ELF-1 (cell line): Measurements from ENCODE around the gene ZBTB16.

Experiments used
- DNase-seq: peaks from one replicate; pipeline ENCODE4 v3.0.0-alpha.2; 2016; ENCODE audit warnings: low read depth, low spot score

Gene ZBTB16, protein sequence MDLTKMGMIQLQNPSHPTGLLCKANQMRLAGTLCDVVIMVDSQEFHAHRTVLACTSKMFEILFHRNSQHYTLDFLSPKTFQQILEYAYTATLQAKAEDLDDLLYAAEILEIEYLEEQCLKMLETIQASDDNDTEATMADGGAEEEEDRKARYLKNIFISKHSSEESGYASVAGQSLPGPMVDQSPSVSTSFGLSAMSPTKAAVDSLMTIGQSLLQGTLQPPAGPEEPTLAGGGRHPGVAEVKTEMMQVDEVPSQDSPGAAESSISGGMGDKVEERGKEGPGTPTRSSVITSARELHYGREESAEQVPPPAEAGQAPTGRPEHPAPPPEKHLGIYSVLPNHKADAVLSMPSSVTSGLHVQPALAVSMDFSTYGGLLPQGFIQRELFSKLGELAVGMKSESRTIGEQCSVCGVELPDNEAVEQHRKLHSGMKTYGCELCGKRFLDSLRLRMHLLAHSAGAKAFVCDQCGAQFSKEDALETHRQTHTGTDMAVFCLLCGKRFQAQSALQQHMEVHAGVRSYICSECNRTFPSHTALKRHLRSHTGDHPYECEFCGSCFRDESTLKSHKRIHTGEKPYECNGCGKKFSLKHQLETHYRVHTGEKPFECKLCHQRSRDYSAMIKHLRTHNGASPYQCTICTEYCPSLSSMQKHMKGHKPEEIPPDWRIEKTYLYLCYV

DNA sequence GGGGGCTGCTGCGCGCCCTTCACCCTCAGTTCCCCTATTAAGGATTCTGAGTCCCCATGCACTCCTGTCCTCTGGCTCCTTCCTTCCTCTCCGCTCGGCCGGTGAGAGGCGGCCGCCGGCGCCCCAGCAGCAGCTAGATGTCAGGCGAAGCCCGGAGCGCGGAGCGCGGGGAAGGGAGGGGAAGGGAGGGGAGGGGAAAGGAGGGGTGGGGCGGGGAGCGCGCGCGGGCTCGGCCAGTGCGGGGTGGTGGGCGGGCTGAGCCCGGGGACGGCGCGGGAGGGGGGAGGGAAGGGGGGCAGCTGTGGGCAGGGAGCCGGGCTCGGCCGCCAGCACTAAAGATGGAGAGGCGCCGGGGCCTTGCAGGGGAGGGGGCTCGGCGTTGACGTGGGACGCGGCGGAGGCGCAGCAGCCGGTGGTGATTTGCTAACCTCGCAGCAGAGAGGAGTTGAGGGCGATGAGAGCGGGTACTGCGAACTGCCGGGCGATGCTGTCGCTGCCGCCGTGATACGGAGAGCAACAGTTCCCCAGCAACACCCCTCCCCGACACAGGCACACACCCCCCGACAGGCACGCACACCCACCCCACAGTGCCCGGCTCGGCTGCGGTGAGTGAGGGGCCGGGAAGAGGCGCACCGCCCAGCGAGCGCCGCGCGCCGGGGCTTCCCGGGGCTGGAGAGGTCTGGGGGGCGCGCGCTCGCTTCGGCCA is at the start of gene ZBTB16:
Gene ZBTB16, plus strand, starts transcription at position 434 of the 706 bp plus-strand sequence. CDS start 3,590 bp downstream, outside the sequence.
- DNase-seq, result peak; percentile 74

DNA sequence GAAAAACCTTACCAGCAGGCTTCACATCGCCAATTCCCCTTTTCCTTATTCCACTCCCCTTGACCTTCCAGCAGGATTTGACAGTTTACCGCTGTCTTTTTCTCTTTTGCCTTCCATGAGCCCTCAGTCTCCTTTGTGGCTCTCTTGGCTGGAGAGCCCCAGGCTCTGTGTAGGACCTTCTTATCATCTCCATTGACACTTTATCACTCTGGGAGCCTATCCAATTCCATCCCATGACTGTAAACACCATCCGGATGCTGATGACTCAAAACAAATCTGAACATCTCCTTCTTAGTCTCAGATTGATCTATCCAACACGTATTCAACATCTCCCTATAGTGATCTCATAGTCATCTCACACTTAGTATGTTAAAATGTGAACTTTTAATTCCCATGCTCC is 48.6 kb upstream of the ZBTB16 start:
- DNase-seq, result no peak

DNA sequence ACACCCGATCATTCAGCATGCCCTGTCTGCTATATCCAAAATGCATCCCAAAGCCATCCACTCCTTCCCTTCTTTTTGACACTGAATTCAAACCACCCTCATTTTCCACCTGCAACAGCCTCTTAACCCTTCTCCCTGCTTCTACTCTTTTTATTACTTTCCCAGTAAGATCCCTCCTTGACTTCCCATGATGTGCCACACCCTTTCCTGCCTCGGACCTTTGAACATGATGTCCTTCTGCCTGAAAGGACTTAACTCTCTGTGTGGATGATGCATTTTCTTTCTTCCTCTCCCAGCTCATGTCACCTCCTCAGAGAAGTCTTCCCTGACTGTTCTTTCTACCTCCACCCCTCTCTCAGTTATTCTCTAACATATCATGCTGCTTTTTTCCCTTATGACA is 48.1 kb upstream of the ZBTB16 start:
- DNase-seq, result no peak

DNA sequence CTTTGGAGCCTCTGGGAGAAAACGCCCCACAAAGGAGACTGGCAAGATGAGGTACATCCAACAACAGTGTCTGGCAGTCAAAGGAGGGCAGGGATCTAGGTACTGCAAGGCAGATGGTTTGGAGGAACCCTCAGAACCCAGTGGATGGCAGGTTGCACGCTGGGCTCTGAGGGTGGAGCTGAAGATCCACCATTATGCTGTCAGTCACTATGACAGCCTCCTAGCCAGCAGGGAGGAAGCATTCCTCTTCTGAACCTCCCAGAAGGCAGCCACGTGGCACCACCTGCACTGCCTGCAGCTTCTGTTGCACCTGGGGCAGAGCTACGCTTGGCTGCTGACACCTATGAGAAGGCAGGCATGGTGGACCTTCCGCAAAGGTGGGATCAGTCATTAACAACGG is 44.4 kb upstream of the ZBTB16 start:
- peak; percentile 16 for DNase-seq

DNA sequence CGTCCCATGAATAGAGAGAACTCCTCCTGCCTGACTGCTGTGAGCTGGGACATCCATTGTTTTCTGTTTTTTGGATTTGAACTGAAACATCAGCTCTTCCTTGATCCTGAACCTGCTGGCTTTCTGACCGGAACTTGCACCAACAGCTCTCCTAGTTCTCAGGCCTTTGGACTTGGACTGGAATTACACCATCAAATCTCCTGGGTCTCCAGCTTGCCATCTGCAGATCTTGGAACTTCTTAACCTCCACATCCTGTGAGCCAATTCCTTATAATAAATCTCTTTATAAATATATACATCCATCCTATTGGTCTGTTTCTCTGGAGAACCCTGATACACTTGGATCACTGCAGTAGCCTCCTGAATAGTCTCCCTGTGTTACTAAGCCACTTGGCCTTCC is 42.5 kb upstream of the ZBTB16 start:
- no peak for DNase-seq

DNA sequence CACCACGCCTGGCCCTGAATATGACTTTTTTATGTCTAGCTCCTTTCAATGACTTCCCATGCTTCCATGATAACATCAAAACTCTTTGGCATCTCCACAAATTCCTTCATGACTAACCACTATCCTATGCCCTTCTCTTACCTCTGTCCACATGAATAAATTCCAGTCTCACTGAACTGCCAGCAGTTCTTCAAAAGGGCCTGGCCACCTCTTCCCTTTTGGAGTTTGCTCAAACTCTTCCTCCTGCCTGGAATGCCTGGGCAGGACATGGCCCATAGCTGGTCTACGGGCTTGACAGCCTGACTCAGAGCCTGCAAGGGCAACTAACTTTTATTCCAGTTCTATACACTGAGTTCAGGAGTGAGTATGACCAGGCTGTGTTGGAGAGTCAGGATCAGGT is 41.8 kb upstream of the ZBTB16 start:
- DNase-seq, result no peak

DNA sequence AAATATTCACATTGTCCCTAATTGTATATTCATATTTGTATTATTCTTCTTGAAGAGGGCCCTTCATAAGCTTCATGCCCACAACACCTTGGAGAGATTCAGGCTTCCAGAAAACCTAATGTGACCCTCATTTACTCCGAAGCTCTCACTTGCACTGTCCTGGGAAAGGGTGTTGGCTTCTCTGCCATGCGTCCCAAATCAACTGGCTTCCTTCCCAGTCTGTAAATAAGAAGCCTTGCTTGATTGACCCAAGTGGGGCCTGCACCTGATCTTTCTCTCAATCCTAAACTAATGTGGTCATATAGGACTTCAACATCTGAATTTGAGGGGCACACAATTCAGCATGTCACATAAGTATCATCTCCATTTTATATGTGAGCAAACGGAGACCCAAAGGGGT is 40.5 kb upstream of the ZBTB16 start:
- no peak for DNase-seq

DNA sequence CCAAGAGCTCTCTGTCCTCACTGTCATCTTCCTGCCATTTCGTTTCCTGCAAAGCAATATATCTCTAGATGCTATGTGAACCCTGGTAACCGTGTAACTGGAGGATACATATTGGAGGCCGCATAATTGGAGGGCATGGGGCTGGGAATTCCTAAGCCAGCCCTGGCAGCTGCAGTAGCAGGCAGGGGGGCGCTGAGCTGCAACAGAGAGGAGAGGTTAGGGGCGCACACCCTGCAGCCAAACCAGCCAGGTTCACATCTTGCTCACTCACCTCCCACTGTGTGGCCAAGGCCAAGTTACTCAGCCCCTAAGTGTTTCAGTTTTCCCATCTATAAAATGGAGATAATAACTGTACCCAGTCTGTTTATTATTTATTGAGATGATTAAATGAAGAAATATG is 39.9 kb upstream of the ZBTB16 start:
- no peak for DNase-seq

DNA sequence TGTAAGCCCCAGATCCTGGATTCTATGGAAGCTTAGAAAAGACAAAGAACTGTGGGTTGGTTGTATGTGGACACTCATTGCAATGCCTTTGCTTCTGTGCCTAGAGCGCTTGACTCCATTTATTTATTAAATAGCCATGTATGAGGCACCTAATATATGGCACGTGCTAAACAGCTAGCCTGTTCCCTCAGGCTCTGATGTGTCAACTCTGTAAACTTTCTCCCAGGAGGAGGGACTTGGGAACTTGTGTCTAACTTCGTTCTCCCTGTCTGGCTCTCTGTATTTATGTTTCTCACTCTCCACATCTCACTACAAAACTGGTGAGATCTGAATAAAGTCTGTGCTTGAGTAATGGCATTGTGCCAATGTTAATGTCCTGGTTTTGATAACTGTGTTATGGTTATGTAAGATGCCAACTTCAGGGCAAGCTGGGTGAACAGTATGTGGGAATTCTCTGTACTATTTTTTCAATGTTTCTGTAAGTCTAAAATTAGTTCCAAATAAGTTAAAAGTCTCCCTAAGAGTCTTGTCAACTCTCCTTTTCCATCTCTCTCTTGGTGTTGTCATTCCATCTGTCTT is 34.1 kb upstream of the ZBTB16 start:
- DNase-seq, result no peak

DNA sequence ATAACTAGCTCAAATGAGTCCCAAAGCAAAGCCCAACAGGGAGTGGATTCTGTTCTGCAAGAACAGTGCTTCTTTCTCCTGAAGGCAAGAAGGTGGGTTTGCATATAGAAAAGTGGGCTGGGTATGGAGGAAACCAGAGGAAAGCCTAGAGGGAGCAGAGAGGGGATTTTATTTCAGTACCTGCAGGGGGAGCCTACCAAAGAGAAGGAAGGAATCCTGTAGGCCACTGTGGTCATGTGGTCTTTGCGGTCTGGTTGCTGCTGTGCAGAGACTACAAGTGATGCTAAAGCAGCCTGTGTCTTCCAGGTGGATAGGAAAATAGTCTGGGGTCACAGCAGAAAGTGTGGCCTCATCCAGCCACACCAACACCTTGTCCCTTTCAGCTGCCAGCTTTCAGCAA is 33.2 kb upstream of the ZBTB16 start:
- DNase-seq, result peak; percentile 38

DNA sequence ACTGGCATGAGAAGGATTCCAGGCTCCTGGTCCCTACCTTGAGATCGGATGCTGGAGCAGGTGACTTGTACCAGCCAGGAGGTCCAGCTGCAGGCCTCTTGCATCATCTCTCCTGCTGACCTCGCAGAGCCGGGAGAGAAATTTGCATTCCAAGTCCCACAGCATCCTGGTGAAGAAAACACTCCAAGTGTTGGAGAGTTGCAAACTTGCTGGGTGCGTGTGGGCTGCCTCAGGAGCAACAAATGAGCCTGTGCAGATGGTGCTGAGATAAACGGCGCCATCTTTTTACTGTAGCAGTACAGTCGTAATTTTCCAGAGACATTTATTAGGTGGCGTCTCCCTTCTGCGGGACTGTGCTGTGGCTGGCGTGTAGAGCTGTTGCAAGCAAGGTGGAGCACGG is 32.1 kb upstream of the ZBTB16 start:
- no peak for DNase-seq

DNA sequence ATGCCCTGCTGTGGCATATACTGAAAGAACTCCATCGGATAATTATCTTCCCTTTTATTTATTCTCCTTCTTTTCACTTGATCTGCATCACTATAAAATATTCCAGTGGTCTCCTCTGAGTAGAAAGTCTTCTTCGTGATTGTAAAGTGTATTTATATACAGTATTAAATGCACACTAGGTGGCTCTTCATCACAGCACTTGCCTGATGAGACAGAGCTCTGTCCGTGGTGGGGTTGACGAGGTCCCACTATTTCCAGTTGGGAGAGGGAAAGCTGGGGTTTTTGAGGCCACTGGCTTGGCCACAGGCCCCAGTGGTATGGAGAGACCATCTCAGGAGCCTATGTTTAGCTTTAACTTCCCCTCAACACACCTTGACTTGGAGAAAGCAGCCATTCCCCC is 31.6 kb upstream of the ZBTB16 start:
- no peak for DNase-seq

DNA sequence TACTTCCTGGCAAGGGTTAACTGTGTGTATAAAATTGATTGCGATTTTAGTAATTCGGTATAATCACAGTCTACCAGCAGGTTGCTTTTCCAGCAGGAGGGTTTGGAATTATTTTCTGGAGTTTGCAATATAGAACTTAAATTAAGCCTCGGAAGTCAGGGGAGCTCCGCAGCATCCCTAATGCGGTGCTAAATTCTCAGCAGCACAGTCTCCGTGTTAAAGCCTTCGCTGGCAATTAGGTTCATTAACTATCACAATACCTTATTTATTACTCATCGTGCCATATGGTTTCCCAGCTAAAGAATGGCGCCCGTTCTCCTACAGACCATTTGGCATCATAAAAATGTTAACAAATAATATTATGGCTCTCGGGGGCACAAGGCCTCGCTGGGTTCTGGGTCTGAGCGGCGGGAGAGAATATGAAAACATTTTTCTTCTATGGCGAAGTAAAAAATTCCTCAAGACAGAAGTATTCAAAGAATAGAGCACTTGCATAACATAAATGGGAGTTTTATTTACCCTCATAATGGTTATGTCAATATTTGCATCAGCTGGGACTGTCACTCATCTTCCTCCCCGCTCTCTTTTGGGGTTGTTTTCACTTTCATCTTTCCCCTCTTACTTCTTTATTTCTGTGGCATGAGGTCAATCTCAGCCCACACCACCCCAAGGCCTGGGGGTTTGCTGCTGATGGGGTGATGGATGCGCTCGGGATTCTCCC is 28.1 kb upstream of the ZBTB16 start:
- DNase-seq, result no peak

DNA sequence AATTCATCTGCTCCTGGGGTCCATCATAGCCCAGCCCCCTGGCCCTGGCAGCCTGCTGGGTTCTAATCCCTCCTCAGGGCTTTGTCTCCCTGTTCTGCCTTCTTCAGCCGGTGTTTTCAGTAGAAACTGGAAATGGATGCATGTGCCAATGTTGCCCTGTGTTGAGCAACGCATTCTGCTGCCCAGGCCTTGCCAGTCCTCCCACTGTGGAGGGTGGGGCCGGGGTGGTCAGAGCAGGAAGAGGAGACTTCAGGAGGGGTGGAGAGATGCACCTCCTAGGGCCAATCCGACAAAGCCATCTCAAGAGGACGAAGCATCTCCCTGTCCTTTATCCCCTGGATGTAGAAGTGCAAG is 27.6 kb upstream of the ZBTB16 start:
- DNase-seq, result no peak

DNA sequence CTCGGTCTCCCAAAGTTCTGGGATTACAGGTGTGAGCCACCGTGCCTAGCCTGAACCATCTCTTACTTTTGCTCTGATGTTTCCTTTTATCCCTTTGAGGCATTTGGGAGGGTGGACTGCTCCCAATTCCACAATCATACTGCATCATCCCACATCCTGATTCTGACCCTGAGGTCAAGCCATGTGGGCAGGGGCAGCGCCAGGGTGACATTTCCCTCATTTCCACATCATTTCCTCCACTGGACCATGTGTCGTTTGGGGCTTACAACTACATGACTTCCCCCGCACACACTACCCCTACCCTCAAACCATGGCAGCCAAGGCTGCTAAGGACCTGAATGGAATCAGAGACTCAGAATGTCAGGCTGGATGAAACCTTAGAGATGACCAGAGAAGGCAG is 26.4 kb upstream of the ZBTB16 start:
- no peak for DNase-seq

DNA sequence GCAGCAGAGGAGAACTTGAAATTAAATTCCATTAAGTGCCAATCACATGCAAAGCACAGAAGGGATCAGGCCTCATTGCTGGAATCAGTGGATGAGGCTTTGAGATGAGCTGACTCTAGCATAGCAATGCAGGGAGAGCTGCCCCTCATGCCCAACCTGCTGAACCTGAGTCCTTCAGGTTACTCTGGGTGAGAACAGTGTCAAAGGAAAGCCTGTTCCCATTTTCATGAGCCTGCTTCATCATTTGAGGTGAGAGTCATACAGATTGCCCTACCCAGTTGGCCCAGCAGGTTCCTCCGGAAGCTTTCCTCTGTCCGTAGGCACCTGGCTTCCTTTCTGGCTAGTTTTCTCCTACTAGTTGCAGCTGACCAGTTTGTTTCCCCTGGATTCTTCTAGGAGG is 25.9 kb upstream of the ZBTB16 start:
- no peak for DNase-seq

DNA sequence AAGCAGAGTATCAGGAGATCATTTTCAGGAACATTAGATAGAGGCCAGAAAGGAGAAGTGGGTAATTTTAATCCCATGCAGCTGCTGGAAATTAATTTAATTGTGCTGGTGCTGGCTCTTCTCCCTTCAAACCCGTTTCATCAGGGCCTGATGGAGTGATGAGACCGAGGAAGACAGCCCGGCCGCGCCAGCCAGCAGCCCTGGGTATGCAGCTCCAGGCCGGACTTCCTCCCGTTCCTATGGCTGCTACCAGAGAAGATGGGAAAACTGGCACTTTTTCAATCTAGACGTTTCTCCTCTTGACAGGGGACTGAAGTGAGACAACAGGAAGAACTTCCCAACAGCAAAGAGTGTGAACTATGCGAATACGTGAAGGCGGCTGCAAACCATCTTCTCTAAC is 24.6 kb upstream of the ZBTB16 start:
- DNase-seq, result no peak

DNA sequence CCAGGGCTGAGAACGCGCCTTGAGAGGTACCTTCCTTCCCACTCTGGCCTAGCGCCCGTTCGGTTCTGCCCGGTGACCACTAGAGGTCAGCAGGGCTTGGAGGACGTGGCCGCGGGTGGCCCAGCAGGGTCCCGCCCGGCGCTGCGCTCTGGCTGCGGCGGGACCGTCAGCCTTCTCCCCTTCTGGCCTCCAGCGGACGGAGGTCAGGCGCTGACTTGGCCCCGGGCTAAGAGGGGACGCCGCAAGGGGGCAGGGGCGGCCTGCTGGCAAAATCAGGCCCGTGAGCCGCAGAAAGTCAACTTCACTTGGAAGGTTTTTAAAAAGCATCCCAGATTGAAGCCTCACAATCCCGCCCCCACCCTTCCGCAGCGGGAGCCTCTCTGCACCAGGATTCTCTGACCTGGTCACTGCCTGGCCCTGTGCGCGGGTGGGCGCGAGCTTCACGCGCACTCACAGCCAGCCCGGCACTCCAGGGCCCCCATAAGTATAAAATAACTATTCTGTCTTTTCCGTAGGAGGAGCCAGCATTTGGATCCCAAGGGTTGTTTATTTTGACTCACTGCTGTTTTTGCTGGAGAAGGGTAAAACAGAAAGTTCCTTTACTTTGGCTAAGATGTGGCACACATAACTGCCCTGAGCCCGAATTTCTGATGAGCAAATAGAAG is 23.2 kb upstream of the ZBTB16 start:
- DNase-seq, result peak; percentile 96

DNA sequence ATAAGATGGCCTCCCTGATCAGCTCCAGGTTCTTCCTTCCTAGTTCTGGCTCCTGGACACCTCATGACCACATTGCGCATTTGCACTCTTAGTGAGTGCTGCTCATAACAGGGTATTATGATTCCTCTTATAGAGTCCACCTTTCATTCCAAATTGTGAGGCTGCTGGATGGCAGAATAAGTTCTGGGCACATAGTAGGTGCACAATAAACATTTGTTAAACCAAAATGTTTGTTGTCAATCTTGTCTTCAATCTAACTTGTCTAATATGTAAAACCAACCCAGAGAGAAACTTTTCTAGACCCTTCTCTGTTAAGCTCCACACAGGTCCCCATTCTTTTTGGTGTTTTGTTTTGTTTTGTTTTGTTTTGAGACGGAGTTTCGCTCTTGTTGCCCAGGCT is 22.6 kb upstream of the ZBTB16 start:
- no peak for DNase-seq

DNA sequence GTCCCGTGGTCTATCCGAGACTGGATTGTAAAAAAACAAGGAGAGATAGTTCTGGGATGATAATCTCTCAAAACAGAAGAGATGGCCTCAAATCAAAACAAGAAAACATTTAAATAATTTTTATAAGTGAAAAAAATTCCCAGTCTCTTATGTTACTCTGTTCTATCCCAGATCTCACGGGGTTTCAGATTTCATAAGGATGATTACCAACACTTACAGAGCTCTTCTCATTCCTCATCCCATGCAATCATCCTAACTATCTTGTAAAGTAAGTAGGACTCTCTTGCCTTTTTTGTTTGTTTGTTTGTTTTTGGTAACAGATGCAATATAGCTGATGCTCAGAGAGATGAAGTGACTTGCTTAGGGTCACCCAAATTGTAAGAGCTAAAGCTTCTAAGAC is 20.0 kb upstream of the ZBTB16 start:
- no peak for DNase-seq

DNA sequence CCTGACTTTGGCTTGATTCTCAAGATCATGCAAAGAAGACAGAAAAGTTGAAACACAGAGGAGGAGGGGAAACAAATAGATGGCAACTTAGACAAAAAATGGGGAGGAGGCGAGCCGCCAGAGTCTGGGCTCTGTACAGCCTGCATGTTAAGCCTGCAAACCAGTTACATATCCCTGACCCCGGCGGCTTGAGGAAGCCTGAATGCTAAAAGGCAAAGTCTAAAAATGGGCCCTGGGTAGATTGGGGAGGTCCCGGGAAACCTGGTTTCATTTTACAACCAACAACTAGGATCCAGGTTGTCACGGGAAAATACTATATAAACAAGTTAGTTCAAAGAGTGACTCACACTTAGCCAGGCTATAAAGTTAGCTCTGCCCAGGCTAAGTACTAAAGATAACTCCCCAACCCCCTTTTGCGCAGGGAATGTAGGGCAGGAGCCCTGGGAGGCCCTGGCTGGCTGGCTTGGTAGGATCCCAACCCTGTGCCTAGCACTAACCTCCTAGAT is 18.8 kb upstream of the ZBTB16 start:
- DNase-seq, result peak; percentile 38
